HepG2 (cell line): Measurements from ENCODE around the gene PGC. TPM values are rescaled to one million over a fixed set of nuclear protein-coding genes. Genes with fewer than 3 reads are reported as not detected.

Experiments
- ADNP ChIP-seq: sonication (generic); formaldehyde crosslinking; IDR thresholded peaks from 2 replicates; pipeline ENCODE4 v1.4.0; 2020; ENCODE audit warnings: missing genetic modification reagents
- FIP1L1 ChIP-seq: fragments of 200-400 bp; formaldehyde crosslinking; IDR thresholded peaks from 2 replicates; pipeline ENCODE4 v1.6.1; 2018; ENCODE audit warnings: low read depth, mild to moderate bottlenecking, low read length, moderate library complexity, borderline replicate concordance; ENCODE audit not compliant: insufficient read depth
- HCFC1 ChIP-seq: fragments of 150-350 bp; IDR thresholded peaks from 2 replicates; pipeline ENCODE4 v1.6.1; 2014; ENCODE audit warnings: low read depth, low read length
- HNRNPH1 ChIP-seq: fragments of 200-400 bp; formaldehyde crosslinking; optimal IDR thresholded peaks from 2 replicates; pipeline ENCODE3; 2017; ENCODE audit warnings: mild to moderate bottlenecking, low read depth, low read length
- HOXD1 ChIP-seq: sonication (generic); formaldehyde crosslinking; IDR thresholded peaks from 2 replicates; pipeline ENCODE4 v1.5.0; 2020; ENCODE audit warnings: missing genetic modification reagents
- MYC ChIP-seq: sonication (generic); formaldehyde crosslinking; IDR thresholded peaks from 2 replicates; pipeline ENCODE4 v1.9.0; 2021; ENCODE audit warnings: missing genetic modification reagents, borderline replicate concordance
- NFATC3 ChIP-seq: sonication (generic); formaldehyde crosslinking; IDR thresholded peaks from 2 replicates; pipeline ENCODE4 v1.5.1; 2020; ENCODE audit warnings: mild to moderate bottlenecking, missing genetic modification reagents
- RARA ChIP-seq: IDR thresholded peaks from 2 replicates; pipeline ENCODE4 v1.6.1; 2016; ENCODE audit warnings: missing genetic modification reagents, missing compliant biosample characterization
- REXO4 ChIP-seq: sonication (generic); formaldehyde crosslinking; IDR thresholded peaks from 2 replicates; pipeline ENCODE4 v1.8.0; 2022; ENCODE audit warnings: missing genetic modification reagents, mild to moderate bottlenecking, borderline replicate concordance
- SATB2 ChIP-seq: sonication (generic); formaldehyde crosslinking; IDR thresholded peaks from 2 replicates; pipeline ENCODE4 v1.5.0; 2020; ENCODE audit warnings: missing genetic modification reagents
- SMC3 ChIP-seq: IDR thresholded peaks from 2 replicates; pipeline ENCODE4 v1.6.1; 2011; ENCODE audit warnings: low read length, improper control_type of control experiment
- ZNF484 ChIP-seq: sonication (generic); formaldehyde crosslinking; IDR thresholded peaks from 2 replicates; pipeline ENCODE4 v1.5.1; 2020; ENCODE audit warnings: mild to moderate bottlenecking, low read depth, missing genetic modification reagents, borderline replicate concordance
- ZNF543 ChIP-seq: sonication (generic); formaldehyde crosslinking; IDR thresholded peaks from 2 replicates; pipeline ENCODE4 v1.4.0; 2020; ENCODE audit warnings: mild to moderate bottlenecking, missing genetic modification reagents
- ZNF567 ChIP-seq: sonication (generic); formaldehyde crosslinking; IDR thresholded peaks from 2 replicates; pipeline ENCODE4 v1.8.1; 2023; ENCODE audit warnings: mild to moderate bottlenecking, missing genetic modification reagents, borderline replicate concordance
- ZNF747 ChIP-seq: sonication (generic); formaldehyde crosslinking; IDR thresholded peaks from 2 replicates; pipeline ENCODE4 v1.8.1; 2023; ENCODE audit warnings: missing genetic modification reagents, mild to moderate bottlenecking, borderline replicate concordance
- ZNF781 ChIP-seq: sonication (generic); formaldehyde crosslinking; IDR thresholded peaks from 2 replicates; pipeline ENCODE4 v1.5.1; 2020; ENCODE audit warnings: borderline replicate concordance, mild to moderate bottlenecking, missing genetic modification reagents; ENCODE audit errors: not compliant biosample characterization
- ZNF782 ChIP-seq: sonication (generic); formaldehyde crosslinking; IDR thresholded peaks from 2 replicates; pipeline ENCODE4 v1.4.0; 2020; ENCODE audit warnings: missing genetic modification reagents, mild to moderate bottlenecking, borderline replicate concordance
- ZNF792 ChIP-seq: IDR thresholded peaks from 2 replicates; pipeline ENCODE4 v1.6.1; 2016
- polyA plus RNA-seq, 8 experiments: library from polyadenylated mRNA; depleted of rRNA in 3 of 8; stranded (reverse) in 7 of 8; unstranded in 1 of 8; fragments of >200 nt; fragmentation: Illumina TruSeq in 4 of 8; extraction: Trizol in 4 of 8; gene quantifications; 2 replicates each; pipeline versions ENCODE4 v1.2.1 to v1.2.3, GENCODE V29; 2011 to 2016; ENCODE audit warnings: low read depth in 4 of 8, missing spikeins in 1 of 8, mixed read lengths in 1 of 8; ENCODE audit not compliant: insufficient read depth in 1 of 8
- total RNA-seq, 5 experiments: library from RNA; depleted of rRNA; stranded (reverse); fragments of >200 nt; fragmentation: Illumina TruSeq; extraction: Trizol; gene quantifications; 2 replicates each; pipeline ENCODE4 v1.2.3, GENCODE V29; 2016; ENCODE audit warnings: low read depth in 1 of 5
- TF ChIP-seq, protein P1 (sequence below): sonication (generic); formaldehyde crosslinking; IDR thresholded peaks from 2 replicates; pipeline ENCODE4 v1.9.0; 2022; ENCODE audit warnings: low read depth, missing genetic modification reagents
- TF ChIP-seq, protein P2 (sequence below): sonication (generic); formaldehyde crosslinking; IDR thresholded peaks from 2 replicates; pipeline ENCODE4 v1.5.0; 2020; ENCODE audit warnings: missing genetic modification reagents, mild to moderate bottlenecking, borderline replicate concordance
- TF ChIP-seq, protein P3 (sequence below): sonication (generic); formaldehyde crosslinking; IDR thresholded peaks from 2 replicates; pipeline ENCODE4 v1.8.1; 2023; ENCODE audit warnings: mild to moderate bottlenecking, missing genetic modification reagents
- TF ChIP-seq, protein P4 (sequence below): sonication (generic); formaldehyde crosslinking; IDR thresholded peaks from 2 replicates; pipeline ENCODE4 v1.8.1; 2023; ENCODE audit warnings: mild to moderate bottlenecking, inconsistent platforms, moderate library complexity, missing genetic modification reagents, borderline replicate concordance
- TF ChIP-seq, protein P5 (sequence below): sonication (generic); formaldehyde crosslinking; IDR thresholded peaks from 2 replicates; pipeline ENCODE4 v1.4.0; 2020; ENCODE audit warnings: missing genetic modification reagents

PGC gene
- total and polyA plus RNA-seq, 2 of the 13 experiments (the other 11 are each of a cell fraction or from before 2014, with no cell fraction given): 426 to 502 TPM

DNA sequence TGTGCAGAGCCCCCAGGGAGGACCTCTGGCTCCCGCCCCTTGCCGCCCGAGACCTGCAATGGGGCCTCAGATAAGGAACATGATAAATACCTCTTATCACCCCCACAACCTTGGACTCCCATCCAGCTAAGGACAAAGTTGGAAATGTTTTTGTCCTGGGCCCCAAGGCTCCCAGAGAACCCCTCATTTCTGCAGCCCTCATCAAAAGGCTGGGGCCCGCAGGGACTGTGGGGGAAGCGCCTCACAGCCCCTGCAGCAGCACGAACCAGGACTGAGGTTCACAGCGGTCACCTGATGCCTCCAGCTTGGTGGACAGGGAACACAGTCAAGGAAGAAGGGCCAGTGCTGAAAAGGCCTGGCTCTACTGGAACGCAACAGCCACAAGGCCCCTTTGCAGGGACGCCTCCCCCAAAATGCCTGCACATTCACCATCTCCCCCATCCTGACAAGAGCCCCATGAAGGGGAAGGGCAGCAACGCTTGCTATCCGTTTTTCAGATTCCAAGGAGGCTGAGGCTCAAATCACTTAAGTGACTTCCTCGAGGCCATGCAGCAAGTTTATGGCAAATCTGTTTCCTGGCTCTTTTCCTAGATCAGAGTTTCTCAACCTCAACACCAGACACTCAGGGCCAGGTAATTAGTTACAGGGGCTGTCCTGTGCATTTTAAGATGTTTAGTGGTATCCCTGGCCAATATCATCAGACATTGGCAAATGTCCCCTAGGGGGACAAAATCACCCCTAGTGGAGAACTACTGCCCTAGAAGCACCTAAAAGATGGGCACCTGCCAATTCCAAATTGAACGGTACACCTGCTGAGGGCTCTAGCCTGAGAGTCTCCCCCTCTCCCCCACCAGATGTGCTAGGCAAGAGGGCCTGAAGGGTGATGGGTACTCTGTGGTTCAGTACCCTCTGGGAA lies 22.4 kb downstream of the PGC start (continued):
- TF ChIP-seq SATB2 (no peak), ZNF792 (CRISPR knock-in tag) (no peak), MYC (no peak; the same call in 1 of the 2 replicates), REXO4 (CRISPR knock-in tag) (no peak), NFATC3 (CRISPR knock-in tag) (no peak), ZNF747 (no peak), ZNF782 (CRISPR knock-in tag) (0 out of 2 replicates have a peak, but pooled peaks have one; percentile 35), ZNF484 (CRISPR knock-in tag) (no peak), ADNP (CRISPR knock-in tag) (no peak), FIP1L1 (no peak), SMC3 (no peak), ZNF781 (no peak), HCFC1 (no peak), HOXD1 (CRISPR knock-in tag) (no peak), RARA (no peak), ZNF567 (CRISPR knock-in tag) (no peak), HNRNPH1 (no peak), ZNF543 (CRISPR knock-in tag) (peak; percentile 36; the same call in 1 of the 2 replicates)
- TF ChIP-seq, protein P1, sequence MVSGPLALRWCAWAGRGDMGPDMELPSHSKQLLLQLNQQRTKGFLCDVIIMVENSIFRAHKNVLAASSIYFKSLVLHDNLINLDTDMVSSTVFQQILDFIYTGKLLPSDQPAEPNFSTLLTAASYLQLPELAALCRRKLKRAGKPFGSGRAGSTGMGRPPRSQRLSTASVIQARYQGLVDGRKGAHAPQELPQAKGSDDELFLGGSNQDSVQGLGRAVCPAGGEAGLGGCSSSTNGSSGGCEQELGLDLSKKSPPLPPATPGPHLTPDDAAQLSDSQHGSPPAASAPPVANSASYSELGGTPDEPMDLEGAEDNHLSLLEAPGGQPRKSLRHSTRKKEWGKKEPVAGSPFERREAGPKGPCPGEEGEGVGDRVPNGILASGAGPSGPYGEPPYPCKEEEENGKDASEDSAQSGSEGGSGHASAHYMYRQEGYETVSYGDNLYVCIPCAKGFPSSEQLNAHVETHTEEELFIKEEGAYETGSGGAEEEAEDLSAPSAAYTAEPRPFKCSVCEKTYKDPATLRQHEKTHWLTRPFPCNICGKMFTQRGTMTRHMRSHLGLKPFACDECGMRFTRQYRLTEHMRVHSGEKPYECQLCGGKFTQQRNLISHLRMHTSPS (CRISPR knock-in tag): no peak
- TF ChIP-seq, protein P2, sequence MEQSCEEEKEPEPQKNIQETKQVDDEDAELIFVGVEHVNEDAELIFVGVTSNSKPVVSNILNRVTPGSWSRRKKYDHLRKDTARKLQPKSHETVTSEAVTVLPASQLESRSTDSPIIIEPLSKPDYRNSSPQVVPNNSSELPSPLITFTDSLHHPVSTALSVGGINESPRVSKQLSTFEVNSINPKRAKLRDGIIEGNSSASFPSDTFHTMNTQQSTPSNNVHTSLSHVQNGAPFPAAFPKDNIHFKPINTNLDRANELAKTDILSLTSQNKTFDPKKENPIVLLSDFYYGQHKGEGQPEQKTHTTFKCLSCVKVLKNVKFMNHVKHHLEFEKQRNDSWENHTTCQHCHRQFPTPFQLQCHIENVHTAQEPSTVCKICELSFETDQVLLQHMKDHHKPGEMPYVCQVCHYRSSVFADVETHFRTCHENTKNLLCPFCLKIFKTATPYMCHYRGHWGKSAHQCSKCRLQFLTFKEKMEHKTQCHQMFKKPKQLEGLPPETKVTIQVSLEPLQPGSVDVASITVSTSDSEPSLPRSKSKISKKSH (CRISPR knock-in tag): peak; percentile 70; the same call in 1 of the 2 replicates
- TF ChIP-seq, protein P3, sequence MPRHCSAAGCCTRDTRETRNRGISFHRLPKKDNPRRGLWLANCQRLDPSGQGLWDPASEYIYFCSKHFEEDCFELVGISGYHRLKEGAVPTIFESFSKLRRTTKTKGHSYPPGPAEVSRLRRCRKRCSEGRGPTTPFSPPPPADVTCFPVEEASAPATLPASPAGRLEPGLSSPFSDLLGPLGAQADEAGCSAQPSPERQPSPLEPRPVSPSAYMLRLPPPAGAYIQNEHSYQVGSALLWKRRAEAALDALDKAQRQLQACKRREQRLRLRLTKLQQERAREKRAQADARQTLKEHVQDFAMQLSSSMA (CRISPR knock-in tag): no peak
- TF ChIP-seq, protein P4, sequence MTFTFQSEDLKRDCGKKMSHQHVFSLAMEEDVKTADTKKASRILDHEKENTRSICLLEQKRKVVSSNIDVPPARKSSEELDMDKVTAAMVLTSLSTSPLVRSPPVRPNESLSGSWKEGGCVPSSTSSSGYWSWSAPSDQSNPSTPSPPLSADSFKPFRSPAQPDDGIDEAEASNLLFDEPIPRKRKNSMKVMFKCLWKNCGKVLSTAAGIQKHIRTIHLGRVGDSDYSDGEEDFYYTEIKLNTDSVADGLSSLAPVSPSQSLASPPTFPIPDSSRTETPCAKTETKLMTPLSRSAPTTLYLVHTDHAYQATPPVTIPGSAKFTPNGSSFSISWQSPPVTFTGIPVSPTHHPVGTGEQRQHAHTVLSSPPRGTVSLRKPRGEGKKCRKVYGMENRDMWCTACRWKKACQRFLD (CRISPR knock-in tag): 0 out of 2 replicates have a peak, but pooled peaks have one; percentile 23
- TF ChIP-seq, protein P5, sequence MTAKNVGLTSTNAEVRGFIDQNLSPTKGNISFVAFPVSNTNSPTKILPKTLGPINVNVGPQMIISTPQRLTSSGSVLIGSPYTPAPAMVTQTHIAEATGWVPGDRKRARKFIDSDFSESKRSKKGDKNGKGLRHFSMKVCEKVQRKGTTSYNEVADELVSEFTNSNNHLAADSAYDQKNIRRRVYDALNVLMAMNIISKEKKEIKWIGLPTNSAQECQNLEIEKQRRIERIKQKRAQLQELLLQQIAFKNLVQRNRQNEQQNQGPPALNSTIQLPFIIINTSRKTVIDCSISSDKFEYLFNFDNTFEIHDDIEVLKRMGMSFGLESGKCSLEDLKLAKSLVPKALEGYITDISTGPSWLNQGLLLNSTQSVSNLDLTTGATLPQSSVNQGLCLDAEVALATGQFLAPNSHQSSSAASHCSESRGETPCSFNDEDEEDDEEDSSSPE (CRISPR knock-in tag): no peak
